Tibial nerve (tissue), 4 donors: ENCODE measurements around the gene FETUB. TPM values are rescaled to one million over a fixed set of nuclear protein-coding genes. Genes with fewer than 3 reads are reported as not detected.

ENCODE experiments used
- DNase-seq, 2 donors: peaks; one replicate each; pipeline ENCODE4 v3.0.0-alpha.2; 2019; ENCODE audit warnings: low spot score in 2 of 2
- H3K27ac ChIP-seq, 4 donors: fragments of 200-600 bp; sonication (generic) in 3 of 4; one replicate each; pipeline ENCODE4 v1.5.1; 2017 to 2019; ENCODE audit warnings: mild to moderate bottlenecking in 1 of 4
- H3K27me3 ChIP-seq, 2 donors: fragments of 200-600 bp; sonication (generic) in 1 of 2; one replicate each; pipeline versions ENCODE4 v1.5.1 to v1.6.0; 2017 to 2019
- H3K36me3 ChIP-seq, 3 donors: fragments of 200-600 bp; sonication (generic); one replicate each; pipeline ENCODE4 v1.5.1; 2018 to 2019
- H3K4me1 ChIP-seq, 4 donors: fragments of 200-600 bp; sonication (generic) in 3 of 4; one replicate each; pipeline ENCODE4 v1.5.1; 2017 to 2019
- H3K4me3 ChIP-seq, 4 donors: fragments of 200-600 bp; sonication (generic) in 3 of 4; one replicate each; pipeline ENCODE4 v1.5.1; 2017 to 2019; ENCODE audit warnings: mild to moderate bottlenecking in 1 of 4, moderate library complexity in 1 of 4
- H3K9me3 ChIP-seq, 4 donors: fragments of 200-600 bp; sonication (generic) in 3 of 4; one replicate each; pipeline ENCODE4 v1.5.1; 2017 to 2019
- CTCF ChIP-seq, 5 experiments: fragments of 200-600 bp in 3 of 5; fragments of 450-650 bp in 2 of 5; sonication (generic) in 3 of 5; IDR thresholded peaks; one replicate each; pipeline ENCODE4 v1.5.1; 2016 to 2019; ENCODE audit warnings: antibody characterized with exemption in 5 of 5, mild to moderate bottlenecking in 3 of 5, moderate library complexity in 2 of 5
- EP300 ChIP-seq, 2 donors: sonication (generic); formaldehyde crosslinking; IDR thresholded peaks; one replicate each; pipeline ENCODE4 v1.6.1; 2017; ENCODE audit warnings: antibody characterized with exemption in 2 of 2, mild to moderate bottlenecking in 1 of 2
- POLR2A ChIP-seq, 2 donors: fragments of 450-650 bp; IDR thresholded peaks; one replicate each; pipeline ENCODE4 v1.6.1; 2017; ENCODE audit warnings: antibody characterized with exemption in 2 of 2, mild to moderate bottlenecking in 2 of 2, moderate library complexity in 2 of 2
- WGBS, 2 donors: methylation state at CpG; one replicate each; pipeline ENCODE4 v1.1.5; 2018; 5-methylcytosine and 5-hydroxymethylcytosine counted together
- total RNA-seq, 4 donors: library from RNA; depleted of rRNA; stranded (reverse); fragments of >200 nt; gene quantifications; one replicate each; pipeline ENCODE4 v1.1.0, GENCODE V29; 2016

FETUB gene
- total RNA-seq, 4 donors from 2014 or later: not detected

GRCh38 chr3:186609247-186609868, 30.8 kb upstream of the FETUB start:
- Histone ChIP-seq H3K4me3 (no peak overlapping the region), H3K4me1 (no peaks in the 10 kb centered on the region), H3K9me3 (no peaks in the 10 kb centered on the region), H3K27ac (no peak overlapping the region), H3K27me3 (peaks cover 0 to 17% of the 10 kb centered on the region in 2 donors), H3K36me3 (no peaks in the 10 kb centered on the region)
- WGBS, 2 donors: 84 to 91% methylated on average over 8 of the region's 8 CpGs
- TF ChIP-seq CTCF (IDR thresholded peaks at IDR 0.05): no peak
- no peak for TF ChIP-seq EP300 (IDR thresholded peaks at IDR 0.05)
- no peak for TF ChIP-seq POLR2A (IDR thresholded peaks at IDR 0.05)
- DNase-seq: no peak

GRCh38 chr3:186612065-186612464, 28.1 kb upstream of the FETUB start:
- peaks cover 0 to 24% of the 10 kb centered on the region in 2 donors for H3K27me3 ChIP-seq
- H3K4me1 ChIP-seq: peaks cover 0 to 13% (median 0%) of the 10 kb centered on the region in 4 donors
- no peaks in the 10 kb centered on the region for H3K36me3 ChIP-seq
- TF ChIP-seq POLR2A (IDR thresholded peaks at IDR 0.05): no peak
- TF ChIP-seq CTCF (IDR thresholded peaks at IDR 0.05): no peak
- no peak for TF ChIP-seq EP300 (IDR thresholded peaks at IDR 0.05)
- 47 to 55% methylated on average over 5 of the region's 5 CpGs for WGBS, 2 donors
- DNase-seq: no peak
- no peaks in the 10 kb centered on the region for H3K9me3 ChIP-seq
- H3K27ac ChIP-seq: no peak overlapping the region
- H3K4me3 ChIP-seq: no peak overlapping the region

- no peaks in the 10 kb centered on the region for H3K36me3 ChIP-seq
- DNase-seq: no peak
- H3K27ac ChIP-seq: no peak within 1 kb of the TSS
- peaks cover 0 to 29% of the 10 kb centered on the region in 2 donors for H3K27me3 ChIP-seq
- WGBS, 2 donors: 82 to 87% methylated on average over 7 of the region's 7 CpGs
- no peak for TF ChIP-seq CTCF (IDR thresholded peaks at IDR 0.05)
- no peak for TF ChIP-seq POLR2A (IDR thresholded peaks at IDR 0.05)
- H3K4me1 ChIP-seq: peaks cover 0 to 20% (median 2%) of the 10 kb centered on the region in 4 donors
- H3K4me3 ChIP-seq: no peak within 1 kb of the TSS
- H3K9me3 ChIP-seq: no peaks in the 10 kb centered on the region
These were observed 27.2 kb upstream of the FETUB start, which contains the start of gene AHSG for GRCh38 chr3:186612721-186613636. Gene AHSG (plus strand): TSS chr3:186613060. CDS start chr3:186613142, 82 bp downstream.

GRCh38 chr3:186613637-186614265, 26.4 kb upstream of the FETUB start:
- no peak overlapping the region for H3K4me3 ChIP-seq
- no peaks in the 10 kb centered on the region for H3K9me3 ChIP-seq
- no peak for DNase-seq
- peaks cover 0 to 35% of the 10 kb centered on the region in 2 donors for H3K27me3 ChIP-seq
- H3K36me3 ChIP-seq: no peaks in the 10 kb centered on the region
- WGBS, 2 donors: 47% methylated on average over 4 of the region's 4 CpGs
- peaks cover 0 to 20% (median 2%) of the 10 kb centered on the region in 4 donors for H3K4me1 ChIP-seq
- no peak overlapping the region for H3K27ac ChIP-seq
- TF ChIP-seq EP300 (IDR thresholded peaks at IDR 0.05) (no peak), POLR2A (IDR thresholded peaks at IDR 0.05) (no peak), CTCF (IDR thresholded peaks at IDR 0.05) (no peak)
